GM19240 (cell line): ENCODE results near the gene IZUMO4.

Source experiments
- DNase-seq: peaks from one replicate; pipeline ENCODE4 v3.0.0; 2011; ENCODE audit warnings: low spot score; ENCODE audit not compliant: insufficient read length

Gene IZUMO4

DNA sequence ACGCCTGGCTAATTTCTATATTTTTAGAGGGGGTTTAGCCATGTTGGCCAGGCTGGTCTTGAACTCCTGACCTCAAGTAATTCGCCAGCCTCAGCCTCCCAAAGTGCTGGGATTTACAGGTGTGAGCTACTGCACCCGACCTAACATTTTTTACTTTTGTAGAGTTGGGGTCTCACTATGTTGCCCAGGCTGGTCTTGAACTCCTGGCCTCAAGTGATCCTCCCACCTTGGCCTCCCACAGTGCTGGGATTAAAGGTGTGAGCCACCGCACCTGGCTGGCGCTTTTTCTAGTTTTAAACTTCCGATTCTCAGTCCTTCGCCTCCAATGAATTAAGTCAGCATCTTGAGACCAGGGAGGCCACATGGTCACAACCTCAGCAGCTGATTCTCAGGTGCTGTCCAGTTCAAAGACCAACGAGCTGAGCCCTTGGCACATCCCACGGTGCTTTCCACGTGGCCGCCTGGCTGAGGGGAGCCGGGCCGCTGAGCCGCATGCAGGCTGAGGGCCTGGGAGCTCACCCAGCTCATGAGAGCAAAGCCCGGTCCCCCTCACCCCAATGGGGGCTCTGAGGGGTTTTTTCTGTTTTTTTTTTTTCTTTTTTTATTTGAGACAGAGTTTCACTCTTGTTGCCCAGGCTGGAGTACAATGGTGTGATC is 45.6 kb downstream of the IZUMO4 start:
- DNase-seq, result no peak

DNA sequence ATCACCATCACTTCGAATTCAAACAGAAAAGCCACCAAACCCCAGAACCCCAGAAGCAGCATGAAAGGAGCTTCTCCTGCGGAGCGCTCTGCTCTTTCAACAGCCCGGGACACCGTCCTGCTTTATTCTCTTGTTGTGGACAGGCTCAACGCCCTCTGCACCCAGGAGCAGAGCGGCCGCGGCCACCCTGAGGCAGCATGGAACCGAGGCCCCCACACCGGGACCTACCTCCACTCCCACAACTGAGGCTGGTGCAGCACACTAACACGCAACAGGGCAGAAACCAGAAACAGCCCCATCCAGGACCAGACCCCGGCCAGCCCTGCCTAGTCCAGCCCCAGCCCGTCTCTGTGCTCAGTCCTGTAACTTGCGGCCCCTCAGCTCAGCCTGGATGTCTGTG is 47.5 kb downstream of the IZUMO4 start:
- DNase-seq, result no peak

DNA sequence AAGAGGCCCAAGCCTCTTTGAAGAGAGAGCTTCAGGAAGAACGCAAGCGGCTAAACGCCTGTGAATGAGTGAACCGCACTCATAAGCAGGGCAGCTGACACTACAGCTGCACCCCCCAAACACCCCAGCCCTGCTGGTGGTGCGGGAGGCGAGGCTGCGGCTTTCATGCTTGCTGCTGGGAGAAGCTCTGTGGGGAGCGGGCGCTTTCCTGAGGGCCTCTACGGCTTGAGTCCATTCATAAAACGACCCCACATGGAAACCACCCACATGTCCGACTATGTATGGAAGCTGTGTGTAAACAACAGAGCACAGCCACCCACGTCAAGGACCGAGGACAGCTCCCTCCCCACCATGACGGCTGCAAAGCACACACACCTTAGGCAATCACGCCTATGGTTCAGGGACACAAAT is 49.1 kb downstream of the IZUMO4 start:
- DNase-seq, result no peak

DNA sequence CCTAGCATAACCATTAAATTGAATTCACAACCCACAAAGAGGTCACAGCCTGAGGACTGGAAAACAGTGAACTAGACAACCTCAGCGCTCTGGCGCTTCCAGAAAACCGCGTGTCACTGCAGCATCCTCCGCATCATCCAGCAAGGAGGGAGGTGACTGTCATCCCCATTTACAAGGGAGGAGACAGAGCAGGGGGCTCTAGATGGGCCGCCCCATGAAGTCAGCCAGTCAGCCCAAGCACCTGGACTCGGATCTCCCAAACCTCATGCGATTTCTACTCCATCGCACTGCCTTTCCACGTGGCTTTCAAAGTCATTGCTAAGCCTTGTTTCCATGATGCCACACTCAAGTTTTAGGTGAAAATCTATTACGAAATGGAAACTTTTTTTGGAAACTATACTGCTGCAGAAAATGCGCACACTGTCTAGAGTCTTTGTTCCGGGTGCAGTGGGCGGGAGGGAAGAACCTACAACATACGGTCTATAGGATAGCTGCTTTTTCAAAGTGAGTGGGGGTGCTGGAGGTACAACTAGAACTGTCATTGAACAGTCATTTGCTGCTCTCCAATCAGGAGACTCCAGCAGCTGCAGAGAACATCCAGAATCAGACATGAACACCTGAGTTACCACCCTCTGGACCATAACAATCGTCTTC is 51.9 kb downstream of the IZUMO4 start:
- DNase-seq, result no peak
